Measurements from ENCODE around the gene COL6A1.

DNA sequence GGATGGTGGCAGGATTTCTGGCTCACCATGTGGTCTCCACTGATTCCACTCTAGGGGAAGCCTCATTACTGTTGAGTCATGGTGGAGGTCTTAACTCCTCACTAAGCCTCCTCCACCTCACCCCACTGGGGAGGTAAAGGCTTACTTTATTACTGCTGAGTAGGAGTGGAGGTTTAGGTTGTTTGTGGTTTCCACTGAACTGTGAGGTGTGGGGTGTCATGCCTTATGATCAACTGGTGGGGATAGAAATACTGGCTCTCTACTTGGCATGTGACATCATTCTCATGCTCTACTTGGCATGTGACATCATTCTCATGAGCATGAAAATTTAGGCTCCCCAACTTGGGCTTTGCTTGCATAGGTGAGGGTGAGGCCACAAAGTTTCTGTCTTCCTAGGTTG is 35.6 kb downstream of the COL6A1 start:
- TF ChIP-seq, protein P1, sequence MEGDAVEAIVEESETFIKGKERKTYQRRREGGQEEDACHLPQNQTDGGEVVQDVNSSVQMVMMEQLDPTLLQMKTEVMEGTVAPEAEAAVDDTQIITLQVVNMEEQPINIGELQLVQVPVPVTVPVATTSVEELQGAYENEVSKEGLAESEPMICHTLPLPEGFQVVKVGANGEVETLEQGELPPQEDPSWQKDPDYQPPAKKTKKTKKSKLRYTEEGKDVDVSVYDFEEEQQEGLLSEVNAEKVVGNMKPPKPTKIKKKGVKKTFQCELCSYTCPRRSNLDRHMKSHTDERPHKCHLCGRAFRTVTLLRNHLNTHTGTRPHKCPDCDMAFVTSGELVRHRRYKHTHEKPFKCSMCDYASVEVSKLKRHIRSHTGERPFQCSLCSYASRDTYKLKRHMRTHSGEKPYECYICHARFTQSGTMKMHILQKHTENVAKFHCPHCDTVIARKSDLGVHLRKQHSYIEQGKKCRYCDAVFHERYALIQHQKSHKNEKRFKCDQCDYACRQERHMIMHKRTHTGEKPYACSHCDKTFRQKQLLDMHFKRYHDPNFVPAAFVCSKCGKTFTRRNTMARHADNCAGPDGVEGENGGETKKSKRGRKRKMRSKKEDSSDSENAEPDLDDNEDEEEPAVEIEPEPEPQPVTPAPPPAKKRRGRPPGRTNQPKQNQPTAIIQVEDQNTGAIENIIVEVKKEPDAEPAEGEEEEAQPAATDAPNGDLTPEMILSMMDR (IDR thresholded peaks at IDR 0.05; ENCODE audit: poor library complexity): no peak
- TF ChIP-seq EZH2 (IDR thresholded peaks at IDR 0.05; ENCODE audit: borderline replicate concordance): no peak

Data from hepatocyte (in vitro differentiated cells).